NT2/D1 (cell line): ENCODE data around the gene NOX3.

Source experiments
- DNase-seq: peaks from one replicate; pipeline ENCODE4 v3.0.0-alpha.2; 2011; ENCODE audit warnings: low read depth, low spot score
- H3K27me3 ChIP-seq: 2 replicates; pipeline ENCODE4 v1.6.0; 2011; ENCODE audit warnings: mild to moderate bottlenecking; ENCODE audit not compliant: insufficient read length, insufficient read depth
- H3K36me3 ChIP-seq: 2 replicates; pipeline ENCODE4 v1.6.1; 2011; ENCODE audit warnings: mild to moderate bottlenecking, low read length, mixed read lengths; ENCODE audit not compliant: insufficient read depth, insufficient read length
- H3K4me1 ChIP-seq: 2 replicates; pipeline ENCODE4 v1.5.1; 2011; ENCODE audit not compliant: insufficient read depth, insufficient read length
- H3K4me3 ChIP-seq: 2 replicates; pipeline ENCODE4 v1.5.1; 2011; ENCODE audit warnings: low read depth; ENCODE audit not compliant: insufficient read length
- H3K9ac ChIP-seq: 2 replicates; pipeline ENCODE4 v1.6.0; 2011; ENCODE audit warnings: low read depth; ENCODE audit not compliant: insufficient read length
- H3K9me3 ChIP-seq: 2 replicates; pipeline ENCODE4 v1.5.1; 2011; ENCODE audit warnings: mild to moderate bottlenecking, low read length; ENCODE audit not compliant: insufficient read depth
- SUZ12 ChIP-seq: IDR thresholded peaks from 2 replicates; pipeline ENCODE4 v1.6.1; 2011; ENCODE audit not compliant: insufficient read length, insufficient read depth; ENCODE audit errors: extremely low read depth
- YY1 ChIP-seq: IDR thresholded peaks from 2 replicates; pipeline ENCODE4 v1.6.1; 2011; ENCODE audit not compliant: insufficient read length, insufficient read depth
- ZNF274 ChIP-seq: IDR thresholded peaks from 2 replicates; pipeline ENCODE4 v1.6.1; 2011; ENCODE audit warnings: mild to moderate bottlenecking, low read depth, low read length

The NOX3 gene

GRCh38 chr6:155418017-155418761 lies 37.5 kb downstream of the NOX3 start:
- Histone ChIP-seq H3K4me1 (no peaks in the 10 kb centered on the region), H3K9me3 (no peaks in the 10 kb centered on the region), H3K4me3 (no peak overlapping the region), H3K36me3 (no peaks in the 10 kb centered on the region), H3K9ac (no peak overlapping the region), H3K27me3 (no peaks in the 10 kb centered on the region)
- TF ChIP-seq YY1 (no peak), ZNF274 (no peak), SUZ12 (no peak)
- DNase-seq: no peak

GRCh38 chr6:155417454-155417853 lies 38.2 kb downstream of the NOX3 start:
- no peaks in the 10 kb centered on the region for H3K36me3 ChIP-seq
- H3K9ac ChIP-seq: no peak overlapping the region
- TF ChIP-seq YY1: no peak
- TF ChIP-seq SUZ12: no peak
- TF ChIP-seq ZNF274: no peak
- H3K4me3 ChIP-seq: no peak overlapping the region
- no peaks in the 10 kb centered on the region for H3K27me3 ChIP-seq
- no peaks in the 10 kb centered on the region for H3K9me3 ChIP-seq
- no peak for DNase-seq
- H3K4me1 ChIP-seq: no peaks in the 10 kb centered on the region

GRCh38 chr6:155415953-155416352 lies 39.7 kb downstream of the NOX3 start:
- Histone ChIP-seq H3K4me1 (no peaks in the 10 kb centered on the region), H3K36me3 (no peaks in the 10 kb centered on the region), H3K9ac (no peak overlapping the region), H3K4me3 (no peak overlapping the region), H3K27me3 (no peaks in the 10 kb centered on the region), H3K9me3 (no peaks in the 10 kb centered on the region)
- no peak for DNase-seq
- TF ChIP-seq YY1: no peak
- no peak for TF ChIP-seq ZNF274
- no peak for TF ChIP-seq SUZ12

GRCh38 chr6:155414049-155414448 lies 41.6 kb downstream of the NOX3 start:
- no peak for DNase-seq
- Histone ChIP-seq H3K9me3 (no peaks in the 10 kb centered on the region), H3K4me1 (no peaks in the 10 kb centered on the region), H3K36me3 (no peaks in the 10 kb centered on the region), H3K27me3 (no peaks in the 10 kb centered on the region), H3K9ac (no peak overlapping the region), H3K4me3 (no peak overlapping the region)
- no peak for TF ChIP-seq YY1

GRCh38 chr6:155412335-155412734 lies 43.3 kb downstream of the NOX3 start:
- Histone ChIP-seq H3K4me1 (no peaks in the 10 kb centered on the region), H3K9me3 (no peaks in the 10 kb centered on the region), H3K9ac (no peak overlapping the region), H3K4me3 (no peak overlapping the region), H3K27me3 (no peaks in the 10 kb centered on the region), H3K36me3 (no peaks in the 10 kb centered on the region)
- TF ChIP-seq YY1 (no peak), ZNF274 (no peak), SUZ12 (no peak)
- DNase-seq: no peak

- H3K36me3 ChIP-seq: no peaks in the 10 kb centered on the region
- no peak for TF ChIP-seq YY1
- no peak for TF ChIP-seq ZNF274
- TF ChIP-seq SUZ12: no peak
- no peaks in the 10 kb centered on the region for H3K9me3 ChIP-seq
- H3K27me3 ChIP-seq: no peaks in the 10 kb centered on the region
- DNase-seq: no peak
- no peaks in the 10 kb centered on the region for H3K4me1 ChIP-seq
- H3K4me3 ChIP-seq: no peak overlapping the region
- no peak overlapping the region for H3K9ac ChIP-seq
Observed at GRCh38 chr6:155411154-155412052, 44.2 kb downstream of the NOX3 start.

GRCh38 chr6:155409391-155409790 lies 46.2 kb downstream of the NOX3 start:
- Histone ChIP-seq H3K9me3 (no peaks in the 10 kb centered on the region), H3K4me1 (no peaks in the 10 kb centered on the region), H3K4me3 (no peak overlapping the region), H3K36me3 (no peaks in the 10 kb centered on the region), H3K9ac (no peak overlapping the region), H3K27me3 (no peaks in the 10 kb centered on the region)
- no peak for DNase-seq
- TF ChIP-seq YY1 (no peak), ZNF274 (no peak)

GRCh38 chr6:155408981-155409380 lies 46.7 kb downstream of the NOX3 start:
- Histone ChIP-seq H3K4me1 (no peaks in the 10 kb centered on the region), H3K27me3 (no peaks in the 10 kb centered on the region), H3K9me3 (no peaks in the 10 kb centered on the region), H3K36me3 (no peaks in the 10 kb centered on the region), H3K4me3 (no peak overlapping the region), H3K9ac (no peak overlapping the region)
- TF ChIP-seq ZNF274 (no peak), SUZ12 (no peak), YY1 (no peak)
- no peak for DNase-seq
